Measurements from ENCODE around the gene MYO1B.

Gene MYO1B

DNA sequence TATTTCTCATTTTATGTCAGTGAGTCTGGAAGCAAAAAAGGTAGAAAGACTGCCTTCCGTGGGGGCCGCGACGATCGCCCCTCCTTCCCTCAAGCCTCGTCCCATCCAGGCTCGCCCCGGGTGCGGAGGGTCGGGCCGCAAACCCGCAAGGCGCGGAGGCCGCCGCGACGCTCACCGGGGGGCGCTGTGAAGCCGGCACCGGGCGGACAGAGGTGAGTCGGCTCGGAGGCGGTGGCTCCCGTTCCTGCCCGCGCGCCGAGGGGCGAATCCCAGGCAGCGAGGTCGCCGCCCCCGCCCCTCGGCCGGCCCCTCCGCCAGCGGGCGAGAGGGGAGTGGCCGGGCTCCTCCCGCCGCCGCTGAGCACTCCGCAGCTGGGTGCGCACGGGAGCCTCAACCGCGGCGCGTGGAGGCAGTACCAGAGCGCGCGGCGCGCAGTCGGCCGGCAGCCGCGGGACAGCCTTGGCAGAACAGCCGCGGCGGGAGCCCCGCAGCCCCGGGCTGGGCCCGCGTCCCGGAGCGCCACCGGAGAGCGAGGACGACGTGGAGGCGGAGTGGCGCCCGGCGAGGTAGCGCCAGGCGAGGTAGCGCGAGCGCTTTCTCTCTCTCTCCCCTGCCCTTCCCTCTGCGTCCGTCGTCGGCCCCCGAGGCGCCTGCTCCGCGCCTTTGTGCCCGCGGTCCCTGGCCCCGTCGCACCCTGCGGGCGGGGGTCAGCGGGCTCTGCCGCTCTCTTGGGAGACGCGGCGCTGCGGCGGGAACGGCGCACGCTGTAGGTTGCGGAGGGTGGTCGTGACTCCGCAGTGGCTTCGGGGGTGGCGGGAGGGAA is at the start of gene MYO1B:
TSS of gene MYO1B (plus strand) at position 359 of the 823 bp plus-strand sequence. CDS start 31,492 bp downstream, outside the sequence.
- DNase-seq, result peak; percentile 92
- in situ Hi-C loops (cut with HindIII; ENCODE audit: low pct_ligation_motif_present, low pct_unique_long_range_greater_than_20kb, low sequenced_read_pairs), result no loop called here

DNA sequence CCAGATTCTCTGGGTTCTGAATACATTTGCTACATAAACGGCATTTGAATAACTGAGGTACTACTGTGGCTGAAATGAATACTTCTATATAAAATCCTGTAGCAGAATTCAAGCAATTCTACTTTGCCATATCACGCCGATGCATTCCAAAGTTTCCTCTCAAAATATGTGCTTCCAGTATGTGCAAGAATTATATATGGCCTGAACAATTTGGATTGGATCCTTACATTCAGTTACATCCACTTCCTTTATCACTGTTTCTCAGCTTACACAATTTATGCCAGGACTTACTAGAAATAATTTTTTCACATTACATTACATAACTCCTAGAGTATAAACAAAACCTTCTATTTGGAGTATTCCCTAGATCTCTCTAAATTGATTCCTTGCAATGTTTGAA is 48.1 kb upstream of the MYO1B start:
- DNase-seq, result no peak
- in situ Hi-C loops (cut with HindIII; ENCODE audit: low pct_ligation_motif_present, low pct_unique_long_range_greater_than_20kb, low sequenced_read_pairs), result no loop called here

DNA sequence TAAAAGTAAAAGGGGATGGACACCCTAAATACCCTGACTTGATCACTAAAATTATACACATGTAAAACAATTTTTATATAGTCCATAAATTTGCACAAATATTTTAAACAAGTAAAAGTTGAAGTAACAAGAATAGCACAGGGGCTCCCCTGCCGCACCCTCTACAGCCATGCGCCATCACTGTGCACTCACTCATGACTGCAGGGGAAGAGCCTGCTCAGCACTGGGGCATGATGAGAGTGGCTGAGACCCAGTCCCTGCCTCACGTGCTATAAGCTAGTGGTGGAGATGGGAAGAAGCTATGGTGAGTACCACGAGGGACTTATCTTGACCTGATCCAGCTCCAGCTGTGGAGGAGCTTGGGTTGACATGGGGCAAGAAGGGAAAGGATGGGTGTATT is 46.9 kb upstream of the MYO1B start:
- in situ Hi-C loops (cut with HindIII; ENCODE audit: low pct_ligation_motif_present, low pct_unique_long_range_greater_than_20kb, low sequenced_read_pairs), result no loop called here
- no peak for DNase-seq

DNA sequence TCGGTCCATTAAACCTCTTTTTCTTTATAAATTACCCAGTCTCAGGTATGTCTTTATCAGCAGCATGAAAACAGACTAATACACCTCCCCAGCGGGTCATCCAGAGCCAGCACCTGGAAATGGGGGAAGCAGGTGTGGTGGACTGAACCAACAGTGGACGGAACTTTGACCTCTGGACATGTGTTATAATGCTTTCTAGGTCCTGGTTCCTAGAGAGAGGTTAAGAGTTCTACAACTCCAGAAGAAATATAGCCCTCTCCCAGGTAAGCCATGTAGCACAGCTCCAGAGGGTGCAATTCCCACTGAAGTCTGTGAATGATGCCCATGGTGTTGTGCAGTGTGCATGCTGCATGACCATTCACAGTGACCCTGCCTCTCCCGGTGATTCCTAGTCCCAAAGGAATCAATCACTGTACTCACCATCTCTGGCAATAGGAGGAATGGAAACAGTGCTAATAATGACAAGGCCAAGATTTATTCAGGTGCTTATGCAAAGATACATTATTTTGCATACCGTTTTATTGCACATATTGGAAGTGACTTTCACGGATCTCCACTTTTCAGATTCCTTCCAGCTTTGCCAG is 45.2 kb upstream of the MYO1B start:
- DNase-seq, result no peak
- in situ Hi-C loops (cut with HindIII; ENCODE audit: low pct_ligation_motif_present, low pct_unique_long_range_greater_than_20kb, low sequenced_read_pairs), result no loop called here

DNA sequence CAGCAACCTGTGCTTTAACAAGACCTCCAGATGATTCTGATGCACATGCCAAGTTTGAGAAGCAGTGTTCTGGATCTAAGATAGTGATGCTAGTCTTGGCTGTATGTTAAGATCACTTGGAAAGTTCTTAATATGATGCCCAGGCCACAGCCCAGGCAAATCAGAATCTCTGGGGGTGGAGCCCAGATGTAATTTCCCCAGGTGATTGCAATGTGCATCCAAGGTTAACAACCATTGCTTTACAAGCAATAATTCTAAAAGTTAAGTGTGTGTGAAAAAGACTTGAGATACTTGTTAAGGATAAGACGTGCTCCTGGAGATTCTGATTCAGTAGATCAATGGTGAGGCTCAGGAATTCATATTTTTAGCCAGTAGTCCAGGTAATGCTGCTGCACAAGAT is 44.3 kb upstream of the MYO1B start:
- in situ Hi-C loops (cut with HindIII; ENCODE audit: low pct_ligation_motif_present, low pct_unique_long_range_greater_than_20kb, low sequenced_read_pairs), result no loop called here
- DNase-seq, result no peak

DNA sequence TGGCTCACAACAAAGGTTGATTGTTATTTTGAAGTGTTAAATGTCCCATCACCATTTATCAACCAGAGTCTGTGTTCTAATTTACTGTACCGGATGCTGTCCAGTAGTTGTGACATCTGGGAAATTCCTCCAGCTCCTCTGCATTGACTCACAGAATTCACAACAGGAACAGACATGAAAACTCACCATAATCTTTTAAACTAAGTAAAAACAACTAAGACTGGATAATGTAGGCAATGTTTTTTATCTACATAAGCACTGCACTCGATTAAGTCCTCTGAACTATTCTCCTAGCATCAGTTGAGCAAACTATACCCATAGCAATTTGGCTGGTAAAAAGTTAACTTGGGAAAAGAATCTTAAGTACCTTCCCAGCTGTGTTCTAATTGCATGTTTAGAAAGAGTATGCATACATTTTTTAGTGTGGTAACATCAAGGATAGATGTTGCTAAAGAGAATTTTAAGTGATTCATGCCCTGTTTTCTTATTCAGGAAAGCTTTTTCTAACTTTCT is 42.9 kb upstream of the MYO1B start:
- DNase-seq, result no peak
- in situ Hi-C loops (cut with HindIII; ENCODE audit: low pct_ligation_motif_present, low pct_unique_long_range_greater_than_20kb, low sequenced_read_pairs), result no loop called here

DNA sequence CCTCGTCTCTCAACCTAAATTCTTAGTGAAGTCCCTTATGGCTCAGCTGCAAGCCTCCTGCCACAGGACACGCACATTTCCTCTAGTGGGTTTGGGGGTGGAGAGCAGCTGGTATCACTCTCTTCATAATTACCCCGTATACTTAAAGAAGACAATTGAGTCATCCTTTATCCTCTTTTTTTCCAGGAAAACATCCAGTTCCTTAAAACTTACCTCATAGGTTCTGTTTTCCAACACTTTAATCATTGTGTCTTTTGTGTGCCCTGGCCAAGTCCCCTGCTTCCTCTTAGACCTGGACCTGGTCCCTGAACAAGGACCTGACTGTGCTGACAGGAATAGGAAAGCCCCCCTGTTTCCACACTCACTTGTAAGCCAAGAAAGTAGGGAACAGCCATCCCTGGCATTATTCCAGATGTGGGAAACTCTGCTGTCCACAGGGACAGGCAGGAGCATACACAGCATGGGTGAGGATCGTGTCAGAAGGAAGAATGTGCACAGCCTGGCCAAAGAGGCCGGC is 42.3 kb upstream of the MYO1B start:
- in situ Hi-C loops (cut with HindIII; ENCODE audit: low pct_ligation_motif_present, low pct_unique_long_range_greater_than_20kb, low sequenced_read_pairs), result no loop called here
- no peak for DNase-seq

DNA sequence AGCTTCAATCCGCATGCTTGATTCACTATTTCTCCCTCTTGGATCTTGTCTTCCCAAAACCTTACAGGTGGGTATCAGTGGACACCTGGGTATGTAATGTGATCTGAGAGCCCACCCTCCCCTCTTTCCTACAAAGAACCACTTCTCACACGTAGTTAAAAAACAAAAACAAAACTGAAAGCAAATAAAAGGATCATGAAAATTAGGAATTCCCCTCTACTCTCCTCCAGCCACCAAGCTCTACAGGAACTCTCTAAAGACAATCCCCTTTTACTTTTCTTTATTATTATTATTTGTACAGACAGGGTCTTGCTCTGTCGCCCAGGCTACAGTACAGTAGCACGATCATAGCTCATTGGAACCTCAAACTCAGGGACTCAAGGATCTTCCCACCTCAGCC is 40.8 kb upstream of the MYO1B start:
- no peak for DNase-seq
- in situ Hi-C loops (cut with HindIII; ENCODE audit: low pct_ligation_motif_present, low pct_unique_long_range_greater_than_20kb, low sequenced_read_pairs), result no loop called here

DNA sequence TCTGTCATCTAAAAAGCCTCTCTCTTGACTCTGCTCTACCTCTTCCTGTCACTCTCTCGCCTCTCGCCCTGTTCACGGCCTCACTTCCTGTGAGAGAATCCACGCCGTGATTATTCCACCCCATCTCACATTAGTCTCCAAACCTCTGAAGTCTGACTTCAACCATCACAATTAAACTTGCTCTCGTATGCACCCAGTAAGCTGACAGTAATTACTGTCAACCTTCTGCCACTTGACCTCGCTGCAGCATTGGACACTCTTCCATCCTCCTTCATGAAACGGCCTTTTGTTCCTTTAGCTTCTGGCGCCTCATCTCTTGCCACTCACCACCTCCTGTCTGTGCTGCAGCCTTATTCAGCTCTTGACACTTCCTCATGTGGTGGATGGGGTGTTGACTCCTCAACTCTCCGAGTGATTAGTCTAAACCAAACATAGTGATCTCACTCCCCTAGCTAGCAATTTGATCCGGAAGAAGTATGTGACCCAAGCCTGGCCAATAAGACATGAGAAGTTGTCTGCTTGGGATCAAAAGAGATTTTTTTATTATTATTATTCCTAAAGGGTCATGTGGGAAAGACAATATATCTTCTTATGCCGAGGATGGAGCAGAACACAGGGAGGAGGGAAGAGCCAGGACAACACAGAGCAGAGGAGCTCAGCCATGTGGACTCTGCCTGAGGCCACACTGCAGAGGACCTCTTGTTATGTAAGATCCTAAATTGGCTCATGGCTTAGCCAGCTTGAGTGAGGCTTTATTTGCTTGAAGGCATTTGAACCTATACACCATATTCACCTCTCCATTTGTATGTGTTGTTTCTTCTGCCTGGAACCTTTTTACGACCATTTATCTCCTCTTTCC is 38.4 kb upstream of the MYO1B start:
- DNase-seq, result no peak
- in situ Hi-C loops (cut with HindIII; ENCODE audit: low pct_ligation_motif_present, low pct_unique_long_range_greater_than_20kb, low sequenced_read_pairs), result no loop called here

DNA sequence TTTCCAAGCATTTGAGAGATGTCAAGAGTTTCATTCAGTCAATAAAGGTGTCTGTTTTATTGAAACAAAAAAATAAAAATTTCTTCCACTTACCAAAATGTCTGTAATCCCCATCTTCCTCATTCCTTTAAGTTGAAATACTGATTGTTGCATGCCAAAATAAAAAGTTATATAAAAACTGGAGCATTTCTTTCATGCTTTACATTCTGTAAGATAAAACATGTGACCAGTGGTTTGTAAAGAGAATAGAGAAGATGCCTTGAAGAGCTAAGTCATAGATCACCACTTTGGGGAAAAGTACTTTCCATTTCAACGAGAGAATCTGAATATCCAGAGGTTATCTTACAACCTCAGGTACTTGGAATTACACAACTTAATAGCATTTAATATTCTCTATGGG is 35.9 kb upstream of the MYO1B start:
- no peak for DNase-seq
- in situ Hi-C loops (cut with HindIII; ENCODE audit: low pct_ligation_motif_present, low pct_unique_long_range_greater_than_20kb, low sequenced_read_pairs), result no loop called here

DNA sequence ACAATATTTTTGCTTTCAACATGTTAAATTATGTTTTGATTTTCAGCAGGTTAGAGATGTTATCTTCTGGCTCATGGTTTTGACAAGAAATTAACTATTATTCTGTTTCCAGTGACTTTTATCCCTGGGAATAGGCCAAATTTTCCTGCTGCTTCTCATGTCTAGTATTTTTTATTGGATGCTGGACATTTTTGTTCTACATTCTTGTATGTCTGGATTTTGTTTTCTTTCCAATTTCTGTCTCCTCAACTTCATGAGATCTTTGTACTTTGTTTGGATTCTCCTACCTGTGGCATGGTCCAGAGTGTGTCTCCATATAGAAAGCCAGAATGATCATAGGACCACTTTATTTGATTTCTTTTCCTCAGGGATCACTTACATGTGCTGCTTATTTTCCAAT is 33.1 kb upstream of the MYO1B start:
- no peak for DNase-seq
- in situ Hi-C loops (cut with HindIII; ENCODE audit: low pct_ligation_motif_present, low pct_unique_long_range_greater_than_20kb, low sequenced_read_pairs), result no loop called here

DNA sequence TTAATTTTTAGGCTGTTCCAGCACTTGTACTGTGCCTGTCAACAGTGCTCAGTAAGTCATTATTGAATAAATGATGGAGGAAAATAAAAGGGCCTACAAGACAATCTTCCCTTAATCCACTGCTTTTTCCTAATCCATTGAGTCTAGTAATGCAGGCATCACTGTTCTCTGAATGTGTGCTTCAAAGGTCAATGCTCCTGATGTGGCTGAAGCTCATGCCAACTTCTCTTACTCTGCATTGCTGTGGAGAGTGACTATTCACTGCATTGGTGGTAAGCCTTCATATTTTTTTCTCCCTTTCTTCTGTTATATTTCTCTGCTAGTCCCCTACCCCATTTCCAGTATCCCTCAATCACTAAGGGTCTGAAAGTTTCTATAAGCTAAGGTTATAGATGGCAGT is 31.9 kb upstream of the MYO1B start:
- in situ Hi-C loops (cut with HindIII; ENCODE audit: low pct_ligation_motif_present, low pct_unique_long_range_greater_than_20kb, low sequenced_read_pairs), result no loop called here
- DNase-seq, result no peak

DNA sequence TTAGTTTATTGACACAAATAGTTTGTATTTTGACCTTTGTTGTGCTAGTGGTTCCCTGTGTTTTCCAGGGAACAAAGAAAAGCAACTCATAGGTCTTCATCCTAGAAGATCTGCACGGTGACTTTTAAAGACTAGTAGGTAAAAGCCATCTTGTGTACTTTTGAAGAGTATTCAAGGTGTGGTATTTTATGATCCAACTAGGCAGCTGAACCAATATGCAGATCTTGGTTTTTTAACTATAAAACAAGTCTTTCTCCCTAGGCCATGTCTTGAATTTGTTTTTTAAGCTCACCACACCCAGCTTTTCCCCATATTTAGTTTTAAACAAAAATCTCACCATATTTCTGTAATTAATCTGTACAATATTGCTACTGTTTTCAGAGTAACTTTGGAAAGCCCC is 30.0 kb upstream of the MYO1B start:
- in situ Hi-C loops (cut with HindIII; ENCODE audit: low pct_ligation_motif_present, low pct_unique_long_range_greater_than_20kb, low sequenced_read_pairs), result no loop called here
- no peak for DNase-seq

DNA sequence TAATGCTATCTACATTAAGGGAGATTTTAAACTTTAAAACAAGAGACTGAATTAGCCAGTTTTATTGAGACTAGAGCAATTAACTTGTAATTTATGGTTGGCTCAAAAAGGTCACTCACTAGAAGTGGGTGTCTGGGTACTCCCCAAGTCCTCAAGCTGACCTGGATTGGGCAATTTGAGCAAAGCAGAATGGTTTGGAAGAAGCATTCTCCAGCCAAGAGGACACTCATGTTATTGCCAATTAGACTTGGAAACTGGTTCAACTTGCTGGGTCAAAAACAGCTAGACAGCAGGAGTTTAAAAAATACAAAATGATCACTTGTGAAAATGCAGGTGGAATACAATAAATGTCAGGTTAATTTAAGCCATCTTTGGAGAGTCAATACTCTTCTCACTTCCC is 29.5 kb upstream of the MYO1B start:
- in situ Hi-C loops (cut with HindIII; ENCODE audit: low pct_ligation_motif_present, low pct_unique_long_range_greater_than_20kb, low sequenced_read_pairs), result no loop called here
- no peak for DNase-seq

DNA sequence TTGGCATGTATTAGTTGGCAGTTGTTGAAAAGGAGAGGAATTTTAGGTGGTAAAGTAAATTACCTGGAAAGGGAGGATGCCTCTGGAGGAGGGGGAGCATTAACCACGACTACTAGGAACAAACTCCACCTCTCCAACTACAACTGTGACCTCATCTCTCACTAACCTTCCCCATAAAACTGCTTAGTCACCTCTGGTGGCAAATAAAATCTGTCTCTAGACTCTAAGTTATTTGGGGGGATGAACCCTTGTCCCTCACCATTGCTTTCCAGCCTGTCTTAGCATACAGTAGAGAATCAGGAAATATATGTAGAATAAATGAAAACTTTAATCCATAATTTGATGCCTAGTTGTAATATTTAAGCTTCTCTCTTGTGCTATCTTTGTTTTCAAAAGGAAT is 27.6 kb upstream of the MYO1B start:
- peak; percentile 89 for DNase-seq
- in situ Hi-C loops (cut with HindIII; ENCODE audit: low pct_ligation_motif_present, low pct_unique_long_range_greater_than_20kb, low sequenced_read_pairs), result no loop called here

DNA sequence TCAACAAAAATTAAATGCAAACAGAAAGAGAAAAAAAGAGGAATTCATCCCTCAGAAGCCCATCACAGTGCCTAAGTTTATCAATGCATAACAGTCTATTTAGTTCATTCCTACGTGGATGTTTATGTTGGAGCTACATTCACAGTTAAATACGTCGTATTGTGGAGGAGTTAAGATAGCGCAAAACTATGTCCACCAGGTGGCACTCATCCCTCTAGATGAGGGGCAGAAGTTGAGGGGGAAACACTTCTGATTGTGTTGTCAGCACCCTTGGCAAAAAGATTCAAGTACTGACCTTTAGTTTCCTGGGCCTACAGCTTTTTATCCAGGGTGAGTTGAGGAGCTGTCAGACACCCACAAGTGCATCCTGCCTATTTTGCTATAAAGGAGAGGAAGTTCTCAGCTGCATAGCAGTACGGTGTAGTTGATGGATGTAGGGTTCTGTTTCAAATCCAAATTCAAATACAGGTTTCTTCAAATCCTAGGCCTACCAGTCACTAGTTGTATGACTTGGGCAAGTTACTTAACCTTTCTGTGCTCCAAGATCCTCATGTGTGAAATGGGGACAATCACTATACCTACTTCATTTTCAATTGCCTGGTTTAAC is 26.8 kb upstream of the MYO1B start:
- in situ Hi-C loops (cut with HindIII; ENCODE audit: low pct_ligation_motif_present, low pct_unique_long_range_greater_than_20kb, low sequenced_read_pairs), result no loop called here
- DNase-seq, result peak; percentile 91

DNA sequence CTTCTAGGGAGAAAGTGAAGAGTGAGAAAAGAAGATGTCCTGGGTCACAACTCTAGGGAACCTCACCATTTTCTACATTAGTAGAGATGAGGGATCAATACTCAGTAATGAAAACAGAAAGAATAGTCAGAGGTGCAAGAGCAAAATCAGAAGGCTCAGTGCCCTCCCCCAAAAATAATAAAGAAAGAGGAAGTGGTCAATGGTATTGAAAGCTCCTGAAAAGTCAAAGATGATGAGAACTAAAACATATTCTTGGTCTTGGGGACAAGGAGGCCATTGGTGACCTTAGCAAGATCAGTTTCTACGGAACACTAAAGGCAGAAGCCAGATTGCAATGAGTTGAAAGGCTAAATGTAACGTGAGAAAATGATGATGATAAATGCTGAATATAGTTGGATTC is 24.5 kb upstream of the MYO1B start:
- in situ Hi-C loops (cut with HindIII; ENCODE audit: low pct_ligation_motif_present, low pct_unique_long_range_greater_than_20kb, low sequenced_read_pairs), result no loop called here
- DNase-seq, result no peak

DNA sequence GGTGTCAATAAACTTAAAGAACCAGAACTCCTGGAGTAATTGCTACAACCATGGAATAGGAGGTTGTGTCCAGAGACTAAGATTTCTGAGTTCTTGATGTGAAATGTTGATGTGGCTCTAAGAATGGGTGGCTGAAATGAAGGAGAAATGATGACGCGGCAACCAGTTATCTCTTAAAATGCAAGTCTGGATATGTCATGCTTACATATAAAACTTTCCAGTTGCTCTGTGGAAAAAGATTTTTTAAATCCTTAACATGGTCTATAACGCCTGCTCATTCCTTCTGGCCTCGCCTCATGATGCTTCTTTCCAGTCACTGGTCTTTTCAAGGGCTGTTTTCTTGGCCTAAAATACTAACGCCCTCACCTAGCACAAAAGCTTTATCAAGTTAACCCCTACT is 23.5 kb upstream of the MYO1B start:
- in situ Hi-C loops (cut with HindIII; ENCODE audit: low pct_ligation_motif_present, low pct_unique_long_range_greater_than_20kb, low sequenced_read_pairs), result no loop called here
- DNase-seq, result no peak

DNA sequence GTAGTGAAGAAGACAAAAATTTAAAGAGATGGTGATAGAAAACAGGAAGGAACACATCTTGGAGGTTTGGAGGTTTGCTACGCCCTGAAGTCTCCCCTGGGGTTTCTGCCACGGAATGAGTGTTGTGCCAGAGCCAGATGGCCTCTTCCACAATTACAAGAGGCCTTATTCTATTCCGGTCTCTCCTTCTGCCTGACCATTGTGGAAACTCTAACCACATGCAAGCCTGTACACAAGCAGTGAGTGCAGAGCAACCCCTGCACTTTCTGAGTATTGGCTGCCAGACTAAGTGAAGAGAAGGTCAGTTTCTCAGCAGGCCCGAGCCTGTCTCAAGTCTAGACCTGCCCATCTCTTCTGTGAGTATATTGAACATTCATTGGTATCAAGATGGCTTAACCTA is 22.7 kb upstream of the MYO1B start:
- in situ Hi-C loops (cut with HindIII; ENCODE audit: low pct_ligation_motif_present, low pct_unique_long_range_greater_than_20kb, low sequenced_read_pairs), result no loop called here
- no peak for DNase-seq

All from ACHN (cell line).